Stimulated activated CD8-positive, alpha-beta memory T cell treated with anti-CD3 and anti-CD28 coated beads, Interleukin-4, amount 100 ng/mL, for 4 hours (primary cell): ENCODE data around the gene OXLD1.

ENCODE experiments used
- DNase-seq, 2 donors: peaks; one replicate each; pipeline ENCODE4 v3.0.0-alpha.2; 2020; ENCODE audit warnings: low read depth in 2 of 2, low spot score in 1 of 2

Gene OXLD1

GRCh38 chr17:81666342-81667191 is at the start of gene OXLD1, which contains the start of gene CCDC137:
TSS of gene OXLD1 (minus strand) at chr17:81666605. CDS start at chr17:81666577, 28 bp downstream.
TSS of gene CCDC137 (plus strand) at chr17:81666737. CDS start at chr17:81666767, 30 bp downstream.
- DNase-seq: peak; percentile 83 to 87

- DNase-seq: no peak
Observed at GRCh38 chr17:81715107-81715871, 48.9 kb upstream of the OXLD1 start.

- no peak for DNase-seq
Observed at GRCh38 chr17:81714412-81715106, 48.2 kb upstream of the OXLD1 start.

GRCh38 chr17:81713556-81714411 is 47.4 kb upstream of the OXLD1 start:
- DNase-seq: no peak

GRCh38 chr17:81713004-81713555 is 46.7 kb upstream of the OXLD1 start:
- no peak for DNase-seq

GRCh38 chr17:81712468-81713003 is 46.1 kb upstream of the OXLD1 start:
- no peak for DNase-seq

- peak; percentile 47 to 63 for DNase-seq
Observed at GRCh38 chr17:81711814-81712467, 45.5 kb upstream of the OXLD1 start, which contains the start of gene SLC25A10. TSS of gene SLC25A10 (plus strand) at chr17:81712284. CDS start at chr17:81712427, 143 bp downstream.

GRCh38 chr17:81710514-81711308 is 44.3 kb upstream of the OXLD1 start:
- DNase-seq: no peak

- DNase-seq: no peak
Observed at GRCh38 chr17:81708739-81709185, 42.4 kb upstream of the OXLD1 start.

GRCh38 chr17:81707725-81708646 is 41.6 kb upstream of the OXLD1 start:
- DNase-seq: no peak

GRCh38 chr17:81706757-81707624 is 40.6 kb upstream of the OXLD1 start:
- DNase-seq: no peak

- no peak for DNase-seq
Observed at GRCh38 chr17:81706232-81706611, 39.8 kb upstream of the OXLD1 start.

GRCh38 chr17:81705518-81706231 is 39.3 kb upstream of the OXLD1 start:
- DNase-seq: no peak

GRCh38 chr17:81703747-81704654 is 37.6 kb upstream of the OXLD1 start:
- no peak for DNase-seq
